ENCODE results near the gene PTPRM. TPM values are rescaled to one million over a fixed set of nuclear protein-coding genes. Genes with fewer than 3 reads are reported as not detected.

Gene PTPRM
- total RNA-seq, 1 experiment from 2014 or later, result 6.2 TPM

GRCh38 chr18:7607540-7608173 lies 40.5 kb downstream of the PTPRM start:
- H2AFZ ChIP-seq (ENCODE audit: low read length), result no peak overlapping the region
- no peaks in the 10 kb centered on the region for H3K79me2 ChIP-seq (ENCODE audit: insufficient read depth, low read length)
- Mint-ChIP-seq H3K27ac (no peak overlapping the region; a peak in 1 of 7 replicates), H3K27me3 (ENCODE audit: low read depth) (no peaks in the 10 kb centered on the region), H3K9me3 (no peaks in the 10 kb centered on the region; a peak in 1 of 5 replicates), H3K36me3 (ENCODE audit: insufficient read depth in 1 of 3, low read depth in 3 of 3) (no peaks in the 10 kb centered on the region), H3K4me1 (peaks cover 43 to 45% of the 10 kb centered on the region in 2 experiments), H3K4me3 (no peak overlapping the region)
- H3K23me2 ChIP-seq (ENCODE audit: insufficient read length, low read depth, low read length, poor library complexity, severe bottlenecking), result no peaks in the 10 kb centered on the region
- no peak overlapping the region for H2BK5ac ChIP-seq (ENCODE audit: insufficient read length, low read length)
- H2BK15ac ChIP-seq (ENCODE audit: low read depth, low read length), result no peak overlapping the region
- no peak overlapping the region for H3K23ac ChIP-seq (ENCODE audit: insufficient read length, low read depth, low read length)
- H3K14ac ChIP-seq (ENCODE audit: insufficient read depth, low read length), result 0 out of 2 replicates have a peak overlapping the region, but pooled peaks have one; percentile 6
- no peak overlapping the region for H3K27ac ChIP-seq (ENCODE audit: insufficient read length, low read depth, low read length)
- H4K91ac ChIP-seq (ENCODE audit: insufficient read length, low read depth, low read length), result no peak overlapping the region
- no peaks in the 10 kb centered on the region for H3K9me3 ChIP-seq (ENCODE audit: control insufficient read depth, low read depth, low read length)
- H3K79me1 ChIP-seq (ENCODE audit: insufficient read depth, low read depth, low read length, poor library complexity, severe bottlenecking), result no peaks in the 10 kb centered on the region
- no CpG with 5 or more reads among the region's 12 CpGs for WGBS (ENCODE audit: extremely low coverage, insufficient read length, low lambda C conversion rate)
- no peak overlapping the region for H4K8ac ChIP-seq (replicated peaks; ENCODE audit: insufficient read length, low read depth, low read length)
- H3K9ac ChIP-seq (ENCODE audit: extremely low read depth, insufficient read length, low read length), result no peak overlapping the region
- no peak overlapping the region for H2BK20ac ChIP-seq (ENCODE audit: low read depth, low read length, poor library complexity, severe bottlenecking)
- H3K4me2 ChIP-seq (ENCODE audit: insufficient read depth, insufficient read length, low read length), result no peak overlapping the region
- H4K20me1 ChIP-seq (ENCODE audit: control insufficient read depth, insufficient read depth, insufficient read length), result no peaks in the 10 kb centered on the region
- no peak overlapping the region for H3K4ac ChIP-seq (ENCODE audit: low read depth, low read length)
- no peak overlapping the region for H2BK120ac ChIP-seq (ENCODE audit: low read depth, low read length, poor library complexity, severe bottlenecking)
- DNase-seq, result no peak
- TF ChIP-seq CTCF (conservative IDR thresholded peaks at IDR 0.05), result no peak
- no peak overlapping the region for H2BK12ac ChIP-seq (ENCODE audit: insufficient read length, low read depth, low read length)
- H4K5ac ChIP-seq (ENCODE audit: insufficient read length, low read depth, low read length), result no peak overlapping the region
- no peak overlapping the region for H3K56ac ChIP-seq (ENCODE audit: insufficient read length, low read depth, low read length)
- H3K18ac ChIP-seq (ENCODE audit: insufficient read length, low read depth, low read length), result no peak overlapping the region
- no peak overlapping the region for H3T11ph ChIP-seq (ENCODE audit: low read length)
- peaks cover 6% of the 10 kb centered on the region; the same call in 1 of the 2 replicates for H3K4me1 ChIP-seq (ENCODE audit: insufficient read depth, low read length)
- no peak overlapping the region for H2AK5ac ChIP-seq (ENCODE audit: insufficient read length, low read length)
- no peaks in the 10 kb centered on the region for H3K27me3 ChIP-seq (ENCODE audit: insufficient read depth, low read length)
